GM13977 (cell line): ENCODE measurements around the gene AP2A1.

Experiments used
- DNase-seq: peaks from one replicate; pipeline ENCODE4 v3.0.0; 2012; ENCODE audit warnings: low spot score
- in situ Hi-C: fragments of 300-500 bp; cut with MboI; formaldehyde crosslinking; loops from one replicate; pipeline ENCODE4 v1.12.0; 2022; ENCODE audit warnings: low sequenced_read_pairs, low pct_unique_long_range_greater_than_20kb, mixed read lengths, inconsistent platforms; ENCODE audit not compliant: unreplicated experiment
- TF ChIP-seq, protein P1 (sequence below): IDR thresholded peaks from 2 replicates; pipeline ENCODE4 v1.5.1; 2012; ENCODE audit warnings: mild to moderate bottlenecking, control low read depth; ENCODE audit not compliant: insufficient read depth; ENCODE audit errors: extremely low read depth, missing control alignments

The AP2A1 gene

DNA sequence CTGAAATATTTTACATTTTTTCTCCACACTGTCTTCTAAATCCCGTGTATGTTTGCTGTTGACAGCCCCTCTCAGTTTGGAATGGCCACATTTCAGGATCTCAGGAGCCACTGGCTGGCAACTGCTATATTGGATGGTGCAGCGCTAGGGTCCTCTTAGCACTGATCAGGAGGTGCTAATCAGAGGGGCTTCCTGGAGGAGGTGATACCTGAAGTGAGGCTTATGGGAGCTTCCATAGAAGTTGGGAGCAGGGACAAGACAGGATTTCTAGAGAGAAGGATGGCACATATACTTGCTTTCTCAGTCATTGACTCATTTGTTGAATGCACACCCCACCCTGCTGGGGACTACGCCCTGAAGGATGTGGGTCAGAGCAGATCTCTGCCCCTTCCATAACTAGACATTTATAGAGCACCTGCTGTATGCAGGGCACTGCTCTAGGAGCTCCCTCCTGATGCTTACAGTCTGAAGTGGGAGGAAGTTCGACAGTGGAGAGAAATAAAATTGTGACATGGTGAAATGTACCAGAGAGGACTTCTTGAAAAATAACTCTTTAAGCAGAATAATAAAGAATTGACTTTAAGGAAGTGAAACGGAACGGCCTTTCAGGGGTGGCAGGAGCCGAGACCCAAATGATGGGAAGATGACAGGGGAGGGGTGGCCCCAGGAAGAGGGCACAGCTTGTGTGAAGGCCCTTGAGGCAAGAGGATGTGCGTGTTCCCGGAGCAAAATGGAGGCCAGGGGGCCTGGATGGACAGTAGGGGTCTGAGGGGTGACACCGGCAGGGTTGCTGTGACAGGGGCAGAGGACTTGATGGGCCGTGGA, 13.1 kb downstream of the AP2A1 start:
- TF ChIP-seq, protein P1, sequence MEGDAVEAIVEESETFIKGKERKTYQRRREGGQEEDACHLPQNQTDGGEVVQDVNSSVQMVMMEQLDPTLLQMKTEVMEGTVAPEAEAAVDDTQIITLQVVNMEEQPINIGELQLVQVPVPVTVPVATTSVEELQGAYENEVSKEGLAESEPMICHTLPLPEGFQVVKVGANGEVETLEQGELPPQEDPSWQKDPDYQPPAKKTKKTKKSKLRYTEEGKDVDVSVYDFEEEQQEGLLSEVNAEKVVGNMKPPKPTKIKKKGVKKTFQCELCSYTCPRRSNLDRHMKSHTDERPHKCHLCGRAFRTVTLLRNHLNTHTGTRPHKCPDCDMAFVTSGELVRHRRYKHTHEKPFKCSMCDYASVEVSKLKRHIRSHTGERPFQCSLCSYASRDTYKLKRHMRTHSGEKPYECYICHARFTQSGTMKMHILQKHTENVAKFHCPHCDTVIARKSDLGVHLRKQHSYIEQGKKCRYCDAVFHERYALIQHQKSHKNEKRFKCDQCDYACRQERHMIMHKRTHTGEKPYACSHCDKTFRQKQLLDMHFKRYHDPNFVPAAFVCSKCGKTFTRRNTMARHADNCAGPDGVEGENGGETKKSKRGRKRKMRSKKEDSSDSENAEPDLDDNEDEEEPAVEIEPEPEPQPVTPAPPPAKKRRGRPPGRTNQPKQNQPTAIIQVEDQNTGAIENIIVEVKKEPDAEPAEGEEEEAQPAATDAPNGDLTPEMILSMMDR, result no peak
- in situ Hi-C loops, result no loop called here
- DNase-seq, result no peak

DNA sequence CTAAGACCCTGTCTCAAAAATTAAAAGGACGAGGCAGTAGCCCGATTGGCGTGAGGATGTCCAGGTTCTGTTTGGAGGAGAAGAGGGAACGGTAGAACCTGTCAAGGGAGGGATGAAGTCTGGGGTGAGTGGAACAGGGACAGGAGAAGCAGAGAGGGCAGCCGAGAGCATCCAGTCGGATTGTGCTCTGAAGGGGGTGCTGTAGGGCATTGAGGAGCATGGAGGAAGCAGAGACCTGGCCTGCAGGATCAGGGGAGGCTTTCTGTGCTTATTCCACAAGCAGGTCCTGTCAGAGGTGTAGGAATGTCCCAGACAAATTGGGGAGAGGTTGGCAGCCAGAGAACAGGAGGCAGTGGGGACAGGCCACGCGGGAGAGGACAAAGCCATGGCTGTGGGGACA, 14.1 kb downstream of the AP2A1 start:
- no peak for DNase-seq
- in situ Hi-C loops, result no loop called here
- TF ChIP-seq, protein P1, result no peak

DNA sequence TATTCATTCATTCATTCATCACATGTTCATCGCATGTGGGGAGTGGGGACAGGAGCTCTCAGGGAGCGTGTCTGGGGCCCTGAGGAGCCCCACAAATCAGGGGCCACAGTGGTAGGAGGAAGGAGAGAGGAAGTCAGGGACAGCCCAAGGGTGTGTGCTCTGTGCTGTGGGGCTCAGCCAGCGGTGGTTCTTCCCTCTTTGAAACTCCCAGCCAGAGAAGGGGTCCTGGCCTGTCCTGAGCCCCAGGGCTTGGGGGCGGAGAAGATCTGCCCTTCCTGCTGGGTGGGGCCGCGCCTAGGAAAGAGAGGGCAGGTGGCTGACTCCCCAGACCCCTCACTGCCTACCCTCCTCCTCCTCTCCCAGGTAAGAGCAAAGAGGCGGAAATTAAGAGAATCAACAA, 14.6 kb downstream of the AP2A1 start:
- in situ Hi-C loops, result no loop called here
- no peak for DNase-seq
- TF ChIP-seq, protein P1, result no peak

DNA sequence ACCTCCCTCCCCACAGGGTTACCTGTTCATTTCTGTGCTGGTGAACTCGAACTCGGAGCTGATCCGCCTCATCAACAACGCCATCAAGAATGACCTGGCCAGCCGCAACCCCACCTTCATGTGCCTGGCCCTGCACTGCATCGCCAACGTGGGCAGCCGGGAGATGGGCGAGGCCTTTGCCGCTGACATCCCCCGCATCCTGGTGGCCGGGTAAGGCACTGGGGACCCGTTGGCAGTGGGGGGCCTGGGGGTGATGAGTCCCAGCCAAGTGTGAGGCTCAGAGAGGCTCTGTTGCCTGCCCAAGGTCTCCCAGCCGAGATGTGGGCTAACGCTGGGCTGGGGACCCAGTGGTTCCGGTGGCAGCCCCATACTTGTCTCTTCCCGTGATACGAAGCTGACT, 15.7 kb downstream of the AP2A1 start:
- TF ChIP-seq, protein P1, result no peak
- no peak for DNase-seq
- in situ Hi-C loops, result no loop called here

DNA sequence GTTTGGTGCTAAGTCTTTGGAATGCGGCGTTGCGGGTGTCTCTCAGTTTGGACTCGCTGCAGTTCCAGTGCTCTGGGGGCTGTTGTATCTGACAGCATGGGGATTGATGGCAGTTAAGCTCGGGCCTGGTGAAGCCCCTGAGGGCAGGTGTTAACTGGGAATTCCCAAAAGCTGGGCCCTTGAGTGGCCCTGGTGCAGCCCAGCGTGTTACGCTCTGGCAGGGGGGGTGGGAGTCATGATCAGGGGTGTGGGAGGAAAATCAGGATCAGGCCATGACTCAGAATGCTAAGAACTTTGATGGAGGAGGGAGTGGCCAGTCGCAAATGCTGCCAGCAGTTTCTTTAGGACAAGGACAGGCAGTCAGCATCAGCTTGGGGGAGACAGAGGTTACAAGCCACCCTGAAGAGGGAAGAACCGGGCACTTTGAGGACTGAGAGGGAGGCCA, 19.6 kb downstream of the AP2A1 start:
- no peak for DNase-seq
- TF ChIP-seq, protein P1, result no peak
- in situ Hi-C loops, result no loop called here

DNA sequence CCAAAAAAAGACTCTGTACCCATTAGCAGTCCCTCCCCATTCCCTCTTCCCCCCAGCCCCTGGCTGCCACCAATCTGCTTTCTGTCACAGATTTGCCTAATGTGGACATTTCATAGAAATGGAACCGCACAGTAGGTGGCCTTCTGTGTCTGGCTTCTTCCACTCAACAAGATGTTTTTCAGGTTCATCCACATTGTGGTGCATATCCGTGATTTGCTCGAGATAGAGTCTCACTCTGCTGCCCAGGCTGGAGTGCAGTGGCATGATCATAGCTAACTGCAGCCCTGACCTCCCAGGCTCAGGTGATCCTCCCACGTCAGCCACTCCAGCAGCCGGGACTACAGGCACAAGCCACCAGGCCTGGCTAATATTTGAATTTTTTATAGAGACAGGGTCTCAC, 20.9 kb downstream of the AP2A1 start:
- DNase-seq, result no peak
- in situ Hi-C loops, result no loop called here
- TF ChIP-seq, protein P1, result no peak
